ENCODE measurements around the gene EEF1AKMT3.
"Not testable (repeated sequence)": the region's sequence is repeated elsewhere in the genome, so short reads cannot be mapped to it uniquely, and the experiment has no call there.

Gene EEF1AKMT3

GRCh38 chr12:57795354-57795753 lies 22.9 kb downstream of the EEF1AKMT3 start:
- no peak for DNase-seq

- no peak for DNase-seq
These were observed 24.6 kb downstream of the EEF1AKMT3 start for GRCh38 chr12:57796996-57797395.

GRCh38 chr12:57797933-57798332 lies 25.5 kb downstream of the EEF1AKMT3 start:
- DNase-seq, result no peak

- no peak for DNase-seq
These were observed 28.6 kb downstream of the EEF1AKMT3 start for GRCh38 chr12:57800965-57801364.

GRCh38 chr12:57802607-57803006 lies 30.2 kb downstream of the EEF1AKMT3 start:
- no peak for DNase-seq

GRCh38 chr12:57803319-57803893 lies 31.0 kb downstream of the EEF1AKMT3 start:
- peak; percentile 45 for DNase-seq

- no peak for DNase-seq
These were observed 34.3 kb downstream of the EEF1AKMT3 start for GRCh38 chr12:57806677-57807076.

GRCh38 chr12:57807285-57807684 lies 34.9 kb downstream of the EEF1AKMT3 start:
- no peak for DNase-seq

- no peak for DNase-seq
These were observed 35.9 kb downstream of the EEF1AKMT3 start for GRCh38 chr12:57808351-57808750.

- no peak for DNase-seq
These were observed 37.0 kb downstream of the EEF1AKMT3 start for GRCh38 chr12:57809425-57809824.

GRCh38 chr12:57810450-57810849 lies 38.0 kb downstream of the EEF1AKMT3 start:
- DNase-seq, result no peak

- no peak for DNase-seq
These were observed 38.8 kb downstream of the EEF1AKMT3 start for GRCh38 chr12:57811028-57811755.

- DNase-seq, result no peak
These were observed 40.9 kb downstream of the EEF1AKMT3 start for GRCh38 chr12:57813111-57813970.

- no peak for DNase-seq
These were observed 41.8 kb downstream of the EEF1AKMT3 start for GRCh38 chr12:57813971-57814772.

- no peak for DNase-seq
These were observed 43.0 kb downstream of the EEF1AKMT3 start for GRCh38 chr12:57815177-57816000.

GRCh38 chr12:57816001-57816854 lies 43.8 kb downstream of the EEF1AKMT3 start:
- DNase-seq, result no peak

GRCh38 chr12:57816855-57817151 lies 44.4 kb downstream of the EEF1AKMT3 start:
- DNase-seq, result no peak

- no peak for DNase-seq
These were observed 45.0 kb downstream of the EEF1AKMT3 start for GRCh38 chr12:57817261-57817989.

- DNase-seq, result not testable (repeated sequence)
These were observed 45.5 kb downstream of the EEF1AKMT3 start for GRCh38 chr12:57817990-57818331.

- not testable (repeated sequence) for DNase-seq
These were observed 47.7 kb downstream of the EEF1AKMT3 start for GRCh38 chr12:57820119-57820518.

- not testable (repeated sequence) for DNase-seq
These were observed 48.6 kb downstream of the EEF1AKMT3 start for GRCh38 chr12:57821015-57821414.

Data from CD4-positive, alpha-beta T cell treated with Interleukin-10 for 1 hour (primary cell).